ENCODE results near the gene F2RL2. TPM values are rescaled to one million over a fixed set of nuclear protein-coding genes. Genes with fewer than 3 reads are reported as not detected.

F2RL2 gene
- not detected for total RNA-seq

GRCh38 chr5:76622973-76623596 is at the start of gene F2RL2:
F2RL2 (minus strand) TSS chr5:76623403; CDS start chr5:76623230, 173 bp downstream.
- Mint-ChIP-seq H3K27ac (peak within 1 kb of the TSS; percentile 65 to 83), H3K4me3 (peak within 1 kb of the TSS; percentile 30), H3K27me3 (no peaks in the 10 kb centered on the region), H3K9me3 (no peaks in the 10 kb centered on the region), H3K36me3 (peaks cover 21% of the 10 kb centered on the region), H3K4me1 (ENCODE audit: low read depth in 2 of 2) (peaks cover 52 to 57% of the 10 kb centered on the region in 2 donors)
- DNase-seq (ENCODE audit: low spot score) (no peak), ATAC-seq (peak in 1 of 2 donors; percentile 73)

- peak overlapping the region in 1 of 2 donors; percentile 37 for H3K27ac Mint-ChIP-seq
- no peaks in the 10 kb centered on the region for H3K27me3 Mint-ChIP-seq
- H3K36me3 Mint-ChIP-seq = peaks cover 48% of the 10 kb centered on the region
- no peak for ATAC-seq
- H3K4me3 Mint-ChIP-seq = no peak overlapping the region
- peaks cover 5 to 10% of the 10 kb centered on the region in 2 donors for H3K4me1 Mint-ChIP-seq (ENCODE audit: low read depth in 2 of 2)
- DNase-seq (ENCODE audit: low spot score) = no peak
- H3K9me3 Mint-ChIP-seq = no peaks in the 10 kb centered on the region
Measured at GRCh38 chr5:76672242-76672641, 49.0 kb upstream of the F2RL2 start.

- Mint-ChIP-seq H3K27me3 (no peaks in the 10 kb centered on the region), H3K27ac (peak overlapping the region in 1 of 2 donors; percentile 57), H3K4me1 (ENCODE audit: low read depth in 2 of 2) (peaks cover 5 to 10% of the 10 kb centered on the region in 2 donors), H3K36me3 (peaks cover 37% of the 10 kb centered on the region), H3K9me3 (no peaks in the 10 kb centered on the region), H3K4me3 (no peak overlapping the region)
- DNase-seq (ENCODE audit: low spot score) (no peak), ATAC-seq (no peak)
Measured at GRCh38 chr5:76670508-76670907, 47.3 kb upstream of the F2RL2 start.

- H3K4me1 Mint-ChIP-seq (ENCODE audit: low read depth in 2 of 2) = peaks cover 5 to 10% of the 10 kb centered on the region in 2 donors
- no peak for DNase-seq (ENCODE audit: low spot score)
- no peaks in the 10 kb centered on the region for H3K27me3 Mint-ChIP-seq
- no peak overlapping the region for H3K4me3 Mint-ChIP-seq
- peaks cover 44% of the 10 kb centered on the region for H3K36me3 Mint-ChIP-seq
- peak overlapping the region; percentile 3 to 49 for H3K27ac Mint-ChIP-seq
- no peaks in the 10 kb centered on the region for H3K9me3 Mint-ChIP-seq
- no peak for ATAC-seq
Measured at GRCh38 chr5:76669245-76669644, 46.0 kb upstream of the F2RL2 start.

GRCh38 chr5:76667495-76667894 is 44.3 kb upstream of the F2RL2 start:
- no peaks in the 10 kb centered on the region for H3K9me3 Mint-ChIP-seq
- no peaks in the 10 kb centered on the region for H3K27me3 Mint-ChIP-seq
- H3K27ac Mint-ChIP-seq = peak overlapping the region; percentile 15 to 48
- no peak overlapping the region for H3K4me3 Mint-ChIP-seq
- peaks cover 5 to 13% of the 10 kb centered on the region in 2 donors for H3K4me1 Mint-ChIP-seq (ENCODE audit: low read depth in 2 of 2)
- ATAC-seq = no peak
- peaks cover 35% of the 10 kb centered on the region for H3K36me3 Mint-ChIP-seq
- no peak for DNase-seq (ENCODE audit: low spot score)

- DNase-seq (ENCODE audit: low spot score) = no peak
- ATAC-seq = no peak
- peak overlapping the region; percentile 54 to 73 for H3K27ac Mint-ChIP-seq
- H3K36me3 Mint-ChIP-seq = peaks cover 23% of the 10 kb centered on the region
- no peaks in the 10 kb centered on the region for H3K27me3 Mint-ChIP-seq
- no peaks in the 10 kb centered on the region for H3K9me3 Mint-ChIP-seq
- peaks cover 0 to 5% of the 10 kb centered on the region in 2 donors for H3K4me1 Mint-ChIP-seq (ENCODE audit: low read depth in 2 of 2)
- H3K4me3 Mint-ChIP-seq = no peak overlapping the region
Measured at GRCh38 chr5:76664079-76664478, 40.9 kb upstream of the F2RL2 start.

GRCh38 chr5:76663573-76663972 is 40.4 kb upstream of the F2RL2 start:
- H3K9me3 Mint-ChIP-seq = no peaks in the 10 kb centered on the region
- peak overlapping the region; percentile 54 to 73 for H3K27ac Mint-ChIP-seq
- no peak for DNase-seq (ENCODE audit: low spot score)
- H3K4me1 Mint-ChIP-seq (ENCODE audit: low read depth in 2 of 2) = peaks cover 0 to 5% of the 10 kb centered on the region in 2 donors
- peaks cover 22% of the 10 kb centered on the region for H3K36me3 Mint-ChIP-seq
- H3K4me3 Mint-ChIP-seq = no peak overlapping the region
- no peak for ATAC-seq
- H3K27me3 Mint-ChIP-seq = no peaks in the 10 kb centered on the region

GRCh38 chr5:76662521-76662920 is 39.3 kb upstream of the F2RL2 start:
- Mint-ChIP-seq H3K27me3 (no peaks in the 10 kb centered on the region), H3K36me3 (peaks cover 18% of the 10 kb centered on the region), H3K9me3 (no peaks in the 10 kb centered on the region), H3K4me3 (no peak overlapping the region), H3K27ac (peak overlapping the region; percentile 18 to 73), H3K4me1 (ENCODE audit: low read depth in 2 of 2) (peaks cover 0 to 5% of the 10 kb centered on the region in 2 donors)
- ATAC-seq (no peak), DNase-seq (ENCODE audit: low spot score) (no peak)

GRCh38 chr5:76660360-76660759 is 37.2 kb upstream of the F2RL2 start:
- H3K4me1 Mint-ChIP-seq (ENCODE audit: low read depth in 2 of 2) = peaks cover 4 to 10% of the 10 kb centered on the region in 2 donors
- no peaks in the 10 kb centered on the region for H3K27me3 Mint-ChIP-seq
- H3K36me3 Mint-ChIP-seq = peaks cover 20% of the 10 kb centered on the region
- no peak for DNase-seq (ENCODE audit: low spot score)
- ATAC-seq = no peak
- H3K4me3 Mint-ChIP-seq = no peak overlapping the region
- H3K27ac Mint-ChIP-seq = no peak overlapping the region
- no peaks in the 10 kb centered on the region for H3K9me3 Mint-ChIP-seq

GRCh38 chr5:76657683-76658311 is 34.6 kb upstream of the F2RL2 start:
- DNase-seq (ENCODE audit: low spot score) (no peak), ATAC-seq (no peak)
- Mint-ChIP-seq H3K27ac (peak overlapping the region in 1 of 2 donors; percentile 32), H3K36me3 (peaks cover 26% of the 10 kb centered on the region), H3K4me3 (no peak overlapping the region), H3K9me3 (no peaks in the 10 kb centered on the region), H3K27me3 (no peaks in the 10 kb centered on the region), H3K4me1 (ENCODE audit: low read depth in 2 of 2) (peaks cover 7 to 9% of the 10 kb centered on the region in 2 donors)

GRCh38 chr5:76657091-76657490 is 33.9 kb upstream of the F2RL2 start:
- Mint-ChIP-seq H3K4me1 (ENCODE audit: low read depth in 2 of 2) (peaks cover 7 to 12% of the 10 kb centered on the region in 2 donors), H3K4me3 (no peak overlapping the region), H3K9me3 (no peaks in the 10 kb centered on the region), H3K27ac (peak overlapping the region in 1 of 2 donors; percentile 32), H3K36me3 (peaks cover 29% of the 10 kb centered on the region), H3K27me3 (no peaks in the 10 kb centered on the region)
- DNase-seq (ENCODE audit: low spot score) (no peak), ATAC-seq (no peak)

- peaks cover 10% of the 10 kb centered on the region for H3K9me3 Mint-ChIP-seq
- no peak overlapping the region for H3K27ac Mint-ChIP-seq
- peaks cover 7 to 16% of the 10 kb centered on the region in 2 donors for H3K4me1 Mint-ChIP-seq (ENCODE audit: low read depth in 2 of 2)
- ATAC-seq (no peak), DNase-seq (ENCODE audit: low spot score) (no peak)
- H3K36me3 Mint-ChIP-seq = peaks cover 43% of the 10 kb centered on the region
- no peak overlapping the region for H3K4me3 Mint-ChIP-seq
- no peaks in the 10 kb centered on the region for H3K27me3 Mint-ChIP-seq
Measured at GRCh38 chr5:76652809-76653414, 29.7 kb upstream of the F2RL2 start.

- no peak overlapping the region for H3K27ac Mint-ChIP-seq
- DNase-seq (ENCODE audit: low spot score) (no peak), ATAC-seq (no peak)
- H3K27me3 Mint-ChIP-seq = no peaks in the 10 kb centered on the region
- peaks cover 2 to 11% of the 10 kb centered on the region in 2 donors for H3K4me1 Mint-ChIP-seq (ENCODE audit: low read depth in 2 of 2)
- H3K36me3 Mint-ChIP-seq = peaks cover 46% of the 10 kb centered on the region
- H3K4me3 Mint-ChIP-seq = no peak overlapping the region
- peaks cover 10% of the 10 kb centered on the region for H3K9me3 Mint-ChIP-seq
Measured at GRCh38 chr5:76649140-76649539, 25.9 kb upstream of the F2RL2 start.

GRCh38 chr5:76643371-76643770 is 20.2 kb upstream of the F2RL2 start:
- Mint-ChIP-seq H3K9me3 (no peaks in the 10 kb centered on the region), H3K4me1 (ENCODE audit: low read depth in 2 of 2) (peaks cover 17% of the 10 kb centered on the region in 2 donors), H3K4me3 (no peak overlapping the region), H3K36me3 (peaks cover 35% of the 10 kb centered on the region), H3K27ac (peak overlapping the region; percentile 4 to 28), H3K27me3 (no peaks in the 10 kb centered on the region)
- DNase-seq (ENCODE audit: low spot score) (no peak), ATAC-seq (no peak)

Data from natural killer cell treated with Interleukin-12 subunit alpha and Interleukin-12 subunit beta and Interleukin-15 and Interleukin-18, amount 100 ng/mL, for 72 hours (primary cell).